ENCODE results near the gene SHLD1.
"Not testable (repeated sequence)": the region's sequence is repeated elsewhere in the genome, so short reads cannot be mapped to it uniquely, and the experiment has no call there.

SHLD1 gene, protein sequence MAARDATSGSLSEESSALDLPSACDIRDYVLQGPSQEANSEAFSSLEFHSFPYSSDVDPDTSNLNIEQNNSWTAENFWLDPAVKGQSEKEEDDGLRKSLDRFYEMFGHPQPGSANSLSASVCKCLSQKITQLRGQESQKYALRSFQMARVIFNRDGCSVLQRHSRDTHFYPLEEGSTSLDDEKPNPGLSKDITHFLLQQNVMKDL

DNA sequence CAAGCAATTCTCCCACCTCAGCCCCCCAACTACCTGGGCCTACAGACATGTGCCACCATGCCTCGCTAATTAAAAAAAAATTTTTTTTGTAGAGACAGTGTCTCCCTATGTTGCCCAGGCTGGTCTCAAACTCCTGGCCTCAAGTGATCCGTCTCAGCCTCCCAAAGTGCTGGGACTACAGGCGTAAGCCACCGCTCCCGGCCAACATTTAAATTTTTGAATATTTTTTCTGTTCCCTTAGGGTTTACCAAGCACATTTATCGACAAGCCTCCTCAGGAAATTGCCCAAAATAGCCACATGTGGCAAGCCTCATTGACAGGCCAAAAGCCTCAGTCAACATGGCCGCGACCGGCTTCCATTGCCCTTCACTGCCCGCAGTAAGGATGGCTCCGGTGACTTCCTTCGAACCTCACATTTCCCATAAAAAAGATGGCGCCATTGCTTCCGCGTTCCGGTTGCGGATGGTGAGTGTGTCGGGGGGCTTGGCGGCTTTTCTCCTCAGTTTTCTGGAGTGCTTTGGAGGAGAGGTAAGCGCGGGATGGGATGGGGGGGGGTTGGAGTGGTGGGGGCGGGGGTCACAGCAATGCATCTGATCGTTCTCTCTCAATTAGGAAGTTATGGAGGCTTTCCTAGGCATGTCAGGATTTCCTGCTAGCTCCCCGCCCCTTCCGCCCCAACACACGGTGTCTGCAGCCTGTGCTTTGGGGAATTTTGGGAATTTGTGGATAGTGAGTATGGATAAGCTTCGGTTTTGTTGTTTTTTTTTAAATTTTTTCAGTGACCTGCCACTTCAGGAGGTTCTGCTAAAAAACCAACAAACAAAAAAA is at the start of gene SHLD1:
Gene SHLD1 (plus strand): TSS at position 450 of the 828 bp plus-strand sequence. CDS start 22,465 bp downstream, outside the sequence.
- DNase-seq (ENCODE audit: low read depth in 3 of 3) = peak; percentile 62 to 77 (median 68)

DNA sequence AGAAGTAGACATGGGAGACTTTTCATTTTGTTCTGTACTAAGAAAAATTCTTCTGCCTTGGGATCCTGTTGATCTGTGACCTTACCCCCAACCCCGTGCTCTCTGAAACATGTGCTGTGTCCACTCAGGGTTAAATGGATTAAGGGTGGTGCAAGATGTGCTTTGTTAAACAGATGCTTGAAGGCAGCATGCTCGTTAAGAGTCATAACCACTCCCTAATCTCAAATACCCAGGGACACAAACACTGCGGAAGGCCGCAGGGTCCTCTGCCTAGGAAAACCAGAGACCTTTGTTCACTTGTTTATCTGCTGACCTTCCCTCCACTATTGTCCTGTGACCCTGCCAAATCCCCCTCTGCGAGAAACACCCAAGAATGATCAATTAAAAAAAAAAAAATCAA is 47.9 kb upstream of the SHLD1 start:
- not testable (repeated sequence) for DNase-seq (ENCODE audit: low read depth in 3 of 3)

DNA sequence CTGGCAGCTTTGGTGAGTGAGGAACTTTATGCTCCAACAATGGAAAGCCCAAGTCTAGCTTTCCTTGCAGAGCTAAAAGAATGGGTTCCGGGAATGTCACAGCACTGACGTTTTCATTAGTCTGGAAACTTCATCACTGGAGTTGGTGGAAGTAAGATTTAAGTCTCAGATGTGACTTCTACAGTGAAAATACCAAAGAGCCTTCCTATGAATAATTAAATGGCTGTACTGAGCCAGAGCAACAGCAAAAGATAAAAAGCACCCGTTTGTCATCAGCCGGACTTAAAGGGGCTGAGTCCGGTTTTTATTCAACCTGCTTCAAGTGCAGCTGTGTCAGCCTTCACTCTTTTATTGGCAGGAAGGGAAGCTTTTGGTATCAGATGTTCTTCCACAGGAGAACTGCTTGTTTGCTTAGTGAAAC is 46.5 kb upstream of the SHLD1 start:
- no peak for DNase-seq (ENCODE audit: low read depth in 3 of 3)

DNA sequence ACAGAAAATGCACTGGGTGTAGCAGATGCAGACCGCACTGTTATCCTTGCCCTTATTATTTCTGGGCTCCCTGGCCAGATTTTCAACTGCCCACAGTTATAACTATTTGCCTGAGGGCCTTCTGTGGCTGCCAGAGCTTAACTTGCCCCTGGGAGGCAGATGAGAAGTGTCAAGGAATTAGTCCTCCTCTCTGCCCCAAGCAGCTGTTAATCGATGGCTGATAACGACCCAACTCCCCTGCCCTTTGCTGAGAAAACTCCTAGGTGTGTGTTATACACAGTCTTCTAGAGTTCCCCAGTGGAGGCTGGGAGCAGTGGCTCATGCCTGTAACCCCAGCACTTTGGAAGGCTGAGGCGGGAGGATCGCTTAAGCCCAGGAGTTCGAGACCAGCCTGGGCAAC is 44.4 kb upstream of the SHLD1 start:
- DNase-seq (ENCODE audit: low read depth in 3 of 3) = no peak

DNA sequence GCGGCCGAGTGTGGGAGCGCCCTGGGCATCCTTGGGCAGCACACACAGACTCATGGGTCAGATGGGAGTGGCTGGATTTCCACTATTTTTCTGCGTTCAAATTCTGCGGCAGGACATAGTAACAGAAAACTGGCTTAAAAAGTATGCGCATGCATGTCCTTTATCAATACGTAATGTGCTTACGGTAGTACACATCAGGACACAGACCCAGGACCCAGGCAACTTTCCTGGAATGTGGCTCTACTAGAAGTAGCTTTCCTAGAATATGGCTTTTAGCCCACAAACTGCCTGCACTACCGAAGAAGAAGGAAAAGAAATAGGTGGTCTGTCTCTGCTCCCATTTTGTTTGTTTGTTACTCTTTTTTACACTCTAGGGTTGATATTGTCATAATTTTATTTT is 43.4 kb upstream of the SHLD1 start:
- no peak for DNase-seq (ENCODE audit: low read depth in 3 of 3)

DNA sequence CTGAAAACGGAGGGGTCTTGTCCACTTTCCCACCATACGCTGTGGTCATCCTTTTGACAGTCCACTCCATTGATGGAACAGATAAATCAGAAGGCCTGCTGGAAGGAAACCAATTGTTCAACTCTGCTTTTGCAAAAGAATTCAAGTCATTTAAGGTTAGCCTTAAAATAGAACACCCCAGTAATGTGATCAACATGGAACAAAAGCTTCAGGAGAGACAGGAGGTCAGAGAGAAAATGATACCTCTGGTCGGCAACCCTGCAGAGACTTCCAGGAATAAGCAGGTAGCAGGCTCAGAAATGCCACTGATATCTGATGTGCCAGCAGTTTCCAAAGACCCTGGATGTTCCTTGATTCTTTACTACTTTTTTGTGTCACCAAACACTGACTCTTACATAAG is 39.6 kb upstream of the SHLD1 start:
- no peak for DNase-seq (ENCODE audit: low read depth in 3 of 3)

DNA sequence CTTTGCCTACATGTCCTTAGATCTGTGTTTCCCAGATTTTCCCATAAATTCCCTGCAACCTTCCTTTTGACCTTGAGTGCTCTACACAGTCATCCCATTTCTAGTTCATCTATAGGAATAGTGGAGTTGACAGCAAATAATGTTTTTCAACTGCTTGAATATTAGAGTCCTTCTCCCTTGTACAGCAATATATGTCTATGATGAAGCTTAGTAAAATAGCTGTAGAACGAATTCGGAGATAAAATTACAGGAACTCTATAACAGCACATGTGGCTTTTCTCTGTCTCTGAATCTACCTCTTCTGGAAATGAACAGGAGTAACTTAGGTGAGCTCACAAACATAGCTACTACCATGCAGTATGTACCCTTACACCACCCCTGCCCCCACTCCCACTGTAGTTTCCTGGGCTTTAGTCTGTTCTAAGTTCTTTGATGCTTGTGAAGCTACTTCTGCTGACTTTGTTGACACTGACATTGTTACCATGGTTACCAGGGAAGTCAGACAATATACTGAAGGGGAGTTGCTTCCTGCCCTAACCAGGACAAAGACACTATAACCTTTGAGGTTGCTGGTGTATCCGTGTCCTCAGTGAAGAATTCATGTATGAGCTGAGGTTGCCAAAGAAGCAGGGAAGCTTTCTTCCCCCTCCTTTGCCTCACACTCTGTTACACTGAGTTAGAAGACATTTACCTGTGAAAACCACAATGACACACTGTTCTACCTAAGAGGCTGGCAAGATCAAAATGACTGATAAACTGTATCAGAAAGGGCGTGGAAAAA is 35.8 kb upstream of the SHLD1 start:
- peak; percentile 11 to 34 (median 16) for DNase-seq (ENCODE audit: low read depth in 3 of 3)

DNA sequence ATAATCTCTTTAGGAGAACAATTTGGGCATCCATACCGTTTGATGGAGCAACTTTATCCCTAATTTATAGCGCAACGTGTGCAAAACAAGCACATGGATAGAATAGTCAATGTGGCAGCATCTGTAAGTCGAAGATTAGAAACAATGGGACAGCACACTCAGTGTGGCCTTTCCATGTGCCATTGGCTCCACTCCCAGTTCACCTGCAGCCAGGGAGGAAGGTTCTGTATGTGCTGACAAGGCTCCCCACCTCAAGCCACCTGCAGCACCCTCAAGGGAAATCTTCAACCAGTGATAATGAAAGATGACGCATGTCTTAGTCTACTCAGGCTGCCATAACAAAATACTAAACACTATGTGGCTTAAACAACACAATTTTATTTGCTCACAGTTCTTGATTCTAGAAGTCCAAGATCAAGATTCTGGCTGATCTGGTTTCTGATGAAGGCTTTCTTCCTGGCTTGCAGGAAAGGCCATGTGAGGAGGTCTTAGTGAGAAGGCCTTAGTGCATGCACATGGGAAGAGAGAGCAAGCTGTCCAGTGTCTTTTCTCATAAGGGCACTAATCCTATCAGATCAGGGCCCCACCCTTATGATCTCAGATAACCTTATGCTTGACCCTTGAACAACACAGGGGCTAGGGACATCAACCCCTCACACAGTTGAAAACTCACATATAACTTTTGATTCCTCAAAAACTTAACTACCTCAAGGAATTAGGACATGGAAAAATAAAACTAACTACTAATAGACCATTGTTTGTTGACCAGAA is 34.9 kb upstream of the SHLD1 start:
- DNase-seq (ENCODE audit: low read depth in 3 of 3) = no peak

DNA sequence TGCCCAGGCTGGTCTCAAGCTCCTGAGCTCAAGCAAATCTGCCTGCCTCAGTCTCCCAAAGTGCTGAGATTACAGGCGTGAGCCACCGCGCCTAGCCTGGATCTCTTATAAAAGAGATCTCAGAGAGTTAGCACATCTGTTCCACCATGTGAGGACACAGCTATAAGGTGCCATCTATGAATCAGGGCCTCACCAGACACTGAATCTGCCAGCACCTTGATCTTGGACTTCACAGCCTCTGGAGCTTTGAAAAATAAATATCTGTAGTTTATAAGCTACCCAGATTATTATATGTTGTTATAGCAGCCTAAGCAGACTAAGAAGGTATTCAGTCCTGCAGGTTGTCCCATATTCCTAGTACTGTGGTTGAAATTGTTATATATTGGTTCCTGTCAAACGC is 33.2 kb upstream of the SHLD1 start:
- DNase-seq (ENCODE audit: low read depth in 3 of 3) = no peak

DNA sequence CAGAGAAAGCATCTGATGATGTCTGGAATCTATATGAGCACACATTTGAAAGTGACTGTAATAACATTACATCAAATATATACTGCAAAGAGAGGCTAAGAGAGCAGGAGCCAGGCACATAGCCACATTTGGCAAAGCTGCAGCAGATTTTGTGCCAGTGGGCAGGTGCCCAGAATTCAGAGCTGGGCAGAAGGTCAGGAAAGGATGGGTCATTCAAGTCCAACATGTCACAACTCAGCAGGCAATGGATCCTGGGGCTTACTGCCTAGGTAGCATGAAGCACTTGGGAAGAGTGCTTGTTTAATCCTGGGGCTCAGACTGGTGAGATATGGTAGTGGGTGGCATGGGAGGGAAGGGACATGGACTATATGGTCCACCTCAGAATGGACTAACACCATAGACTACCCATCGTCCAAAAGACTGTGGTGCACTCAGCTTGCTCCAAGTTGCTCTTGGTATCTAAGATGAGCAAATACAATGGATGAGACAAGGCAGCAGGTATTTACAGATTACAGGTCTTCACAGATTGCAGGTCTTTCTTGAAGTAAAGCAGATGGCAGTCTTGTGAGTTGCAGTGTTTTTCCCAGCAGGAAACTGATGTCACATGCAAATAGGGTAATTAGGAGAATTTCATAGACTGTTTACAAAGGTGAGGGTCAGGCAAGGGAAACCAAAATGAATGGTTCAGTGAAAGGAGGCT is 31.2 kb upstream of the SHLD1 start:
- no peak for DNase-seq (ENCODE audit: low read depth in 3 of 3)

DNA sequence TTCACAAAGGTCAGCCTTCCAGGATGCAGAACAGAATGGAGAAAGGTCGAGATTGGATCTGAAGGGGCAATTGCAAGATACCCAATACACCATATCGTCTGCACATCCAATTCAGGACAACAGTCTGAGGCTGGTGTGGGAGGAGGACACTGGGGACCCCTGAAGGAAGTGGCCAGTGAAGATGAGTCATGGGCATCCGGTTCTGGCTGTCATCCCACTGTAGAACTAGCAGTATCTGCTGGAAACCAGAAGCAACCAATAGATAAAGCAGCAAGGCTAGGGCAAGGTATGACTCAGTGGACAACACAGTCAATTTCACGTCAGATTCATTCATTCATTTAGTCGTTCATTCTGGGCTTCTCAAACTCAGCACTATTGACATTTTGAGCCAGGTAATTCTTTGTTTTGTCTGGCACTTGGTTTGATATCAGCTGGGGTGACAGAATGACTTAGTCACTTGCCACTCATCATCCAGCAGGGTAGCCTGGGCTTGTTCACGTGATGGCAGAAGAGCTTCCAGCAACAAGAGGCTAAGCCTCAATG is 30.3 kb upstream of the SHLD1 start:
- DNase-seq (ENCODE audit: low read depth in 3 of 3) = no peak

DNA sequence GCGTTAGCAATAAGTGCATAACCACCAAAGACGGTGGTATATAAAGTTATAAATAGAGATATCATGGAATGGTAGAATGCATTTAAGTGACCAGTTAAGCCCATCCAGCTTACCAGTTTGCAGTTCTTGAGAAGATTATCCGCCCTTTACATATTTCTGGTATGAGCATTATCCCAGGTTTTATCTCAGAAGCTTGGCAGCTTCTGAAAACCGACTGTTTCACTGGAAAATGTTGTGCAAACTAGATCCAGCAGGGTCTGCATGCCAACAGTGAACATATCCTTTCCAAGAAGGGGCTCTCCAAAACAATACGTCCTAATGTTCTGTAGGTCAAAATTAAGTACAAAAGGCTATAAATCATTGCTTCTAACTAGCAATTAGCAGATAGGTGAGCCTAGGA is 29.5 kb upstream of the SHLD1 start:
- no peak for DNase-seq (ENCODE audit: low read depth in 3 of 3)

DNA sequence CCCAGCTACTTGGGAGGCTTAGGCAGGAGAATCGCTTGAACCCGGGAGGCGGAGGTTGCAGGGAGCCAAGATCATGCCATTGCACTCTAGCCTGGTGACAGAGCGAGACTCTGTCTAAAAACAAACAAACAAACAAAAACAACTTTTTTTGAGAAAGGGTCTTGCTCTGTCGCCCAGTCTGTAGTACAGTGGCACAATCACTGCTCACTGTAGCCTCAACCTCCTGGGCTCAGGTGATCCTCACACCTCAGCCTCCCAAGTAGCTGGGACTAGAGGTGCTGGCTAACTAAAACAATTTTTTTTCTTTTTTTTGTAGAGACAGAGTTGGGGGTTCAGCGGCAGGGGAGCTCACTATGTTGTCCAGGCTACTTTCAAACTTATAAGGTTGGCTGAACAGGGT is 28.8 kb upstream of the SHLD1 start:
- DNase-seq (ENCODE audit: low read depth in 3 of 3) = not testable (repeated sequence)

DNA sequence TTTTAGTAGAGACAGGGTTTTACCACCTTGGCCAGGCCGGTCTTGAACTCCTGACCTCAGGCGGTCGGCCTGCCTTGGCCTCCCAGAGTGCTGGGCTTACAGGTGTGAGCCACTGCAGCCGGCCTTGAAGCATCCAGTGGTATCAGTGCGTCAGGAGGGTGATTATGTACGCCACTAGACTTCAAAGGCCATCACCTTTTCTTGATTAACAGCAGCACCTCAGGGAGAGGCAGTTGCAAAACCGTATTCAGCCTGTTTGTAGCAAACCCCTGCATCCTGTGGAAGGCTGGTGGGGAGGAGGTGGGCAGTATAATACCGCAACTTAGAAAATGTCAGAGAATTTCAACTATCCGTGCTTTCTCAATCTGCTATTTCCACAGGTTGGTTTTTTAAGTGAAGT is 27.3 kb upstream of the SHLD1 start:
- DNase-seq (ENCODE audit: low read depth in 3 of 3) = no peak

DNA sequence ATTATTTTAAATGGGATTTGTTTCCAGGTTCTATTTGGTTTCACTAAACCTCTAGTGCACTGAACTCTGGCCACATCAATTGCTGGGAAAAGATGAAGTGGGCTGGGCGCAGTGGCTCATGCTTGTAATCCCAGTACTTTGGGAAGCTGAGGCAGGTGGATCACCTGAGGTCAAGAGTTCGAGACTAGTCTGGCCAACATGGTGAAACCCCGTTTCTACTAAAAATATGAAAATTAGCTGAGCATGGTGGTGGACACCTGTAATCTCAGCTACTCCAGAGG is 25.1 kb upstream of the SHLD1 start:
- DNase-seq (ENCODE audit: low read depth in 3 of 3) = not testable (repeated sequence)

DNA sequence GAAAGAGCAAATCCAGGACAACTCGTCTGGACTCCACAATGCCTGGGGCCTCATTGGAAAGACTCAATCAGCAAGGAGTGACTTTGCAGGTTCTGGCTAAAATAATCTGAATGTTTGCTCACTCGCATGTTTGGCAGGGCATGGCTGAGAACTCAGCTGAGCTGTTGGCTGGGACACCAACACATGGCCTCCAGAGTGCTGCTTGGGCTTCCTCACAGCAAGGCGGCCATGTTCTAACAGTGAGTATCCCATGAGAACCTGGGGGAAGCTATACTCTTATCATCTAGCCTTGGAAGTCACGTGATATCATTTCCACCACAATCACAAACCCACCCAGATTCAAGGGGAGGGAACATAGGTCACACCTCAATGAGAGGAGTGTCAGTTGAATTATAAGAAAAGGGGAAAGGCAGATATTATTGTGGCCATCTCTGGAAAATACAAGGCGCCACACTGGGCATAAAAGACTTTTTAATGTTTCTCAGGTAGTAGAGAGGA is 23.1 kb upstream of the SHLD1 start:
- no peak for DNase-seq (ENCODE audit: low read depth in 3 of 3)

DNA sequence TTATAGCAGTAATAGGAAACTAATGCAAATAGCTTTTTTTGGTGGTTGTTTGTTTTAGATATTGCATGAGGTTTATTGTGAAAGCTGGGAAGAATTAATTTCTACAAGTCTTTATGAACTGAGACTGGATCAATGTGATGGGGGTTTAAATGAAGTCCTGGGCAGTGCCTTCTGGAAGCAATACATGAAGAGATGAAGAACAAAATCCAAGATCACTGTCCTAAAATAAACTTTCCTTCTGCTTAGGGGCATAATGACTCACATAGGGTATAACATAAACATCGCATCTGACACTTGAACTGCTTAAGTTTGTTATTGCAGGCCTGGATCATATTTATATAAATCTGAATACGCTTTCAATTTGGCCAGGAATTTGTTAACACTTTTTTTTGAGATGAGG is 20.9 kb upstream of the SHLD1 start:
- no peak for DNase-seq (ENCODE audit: low read depth in 3 of 3)

DNA sequence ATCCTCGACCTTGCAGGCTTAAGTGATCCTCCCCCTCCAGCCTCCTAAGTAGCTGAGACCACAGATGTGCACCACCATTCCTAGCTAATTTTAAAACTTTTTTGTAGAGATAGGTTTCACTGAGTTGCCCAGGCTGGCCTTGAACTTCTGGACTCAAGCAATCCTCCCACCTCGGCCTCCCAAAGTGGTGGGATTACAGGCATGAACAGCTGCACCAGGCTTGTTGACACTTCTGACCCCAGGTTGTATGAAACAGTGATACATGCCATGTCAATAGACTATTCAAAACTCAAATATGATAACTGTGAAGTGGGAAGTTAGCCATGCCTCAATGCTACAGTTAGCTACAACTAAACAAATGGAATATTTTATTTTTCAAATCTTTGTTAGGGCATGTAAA is 20.1 kb upstream of the SHLD1 start:
- DNase-seq (ENCODE audit: low read depth in 3 of 3) = no peak

DNA sequence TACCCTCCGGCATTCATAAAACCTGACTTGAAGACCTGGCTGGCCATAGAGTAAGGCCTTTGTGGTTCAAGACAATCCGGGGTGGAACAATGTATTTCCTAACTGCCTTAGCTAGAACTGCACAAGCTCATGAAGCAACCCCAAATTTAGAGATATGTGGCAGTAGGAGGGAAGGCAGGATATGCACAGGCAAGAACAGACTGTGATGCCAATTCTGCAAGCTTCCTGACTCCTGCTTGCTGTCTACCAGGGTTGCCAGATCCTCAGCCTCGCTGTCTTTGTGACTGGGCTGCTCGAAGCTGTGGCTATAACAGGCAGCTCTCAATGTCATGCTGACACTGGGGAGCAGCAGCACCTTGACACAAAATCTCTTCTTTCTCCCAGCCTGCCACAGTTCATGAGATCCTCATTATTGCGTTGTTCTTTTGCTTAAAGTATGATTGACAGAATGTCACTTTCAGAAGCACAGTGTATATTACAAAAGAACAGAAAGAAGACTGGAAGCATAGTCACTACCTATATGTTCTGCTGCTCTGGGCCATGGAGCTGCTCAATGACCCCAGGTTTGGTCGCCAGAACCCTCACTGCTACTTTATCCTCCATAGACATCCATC is 18.3 kb upstream of the SHLD1 start:
- DNase-seq (ENCODE audit: low read depth in 3 of 3) = no peak

DNA sequence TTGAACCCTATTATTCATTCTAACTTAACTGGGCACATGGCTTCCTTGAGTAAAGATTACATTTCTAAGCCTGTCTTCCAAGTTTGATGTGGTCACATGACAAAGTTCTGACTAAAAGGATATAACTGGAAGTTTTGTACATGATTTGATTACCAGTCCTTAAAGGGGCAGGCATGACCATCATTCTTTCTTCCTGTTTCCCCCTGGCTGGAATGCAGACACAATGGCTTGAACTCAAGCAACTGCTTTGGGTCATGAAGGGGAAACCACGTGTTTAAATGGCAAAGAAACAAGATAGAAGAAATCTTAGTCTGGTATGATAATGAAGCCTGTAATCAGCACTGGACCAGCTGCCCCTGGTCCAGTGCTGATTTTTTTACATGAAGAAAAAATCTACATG is 15.6 kb upstream of the SHLD1 start:
- DNase-seq (ENCODE audit: low read depth in 3 of 3) = no peak

Measured in stimulated activated CD4-positive, alpha-beta T cell treated with anti-CD3 and anti-CD28 coated beads, TNF-alpha, amount 100 ng/mL, for 24 hours (primary cell).